Upper lobe of left lung (tissue), 6 donors: ENCODE results near the gene GVQW3. TPM values are rescaled to one million over a fixed set of nuclear protein-coding genes. Genes with fewer than 3 reads are reported as not detected.

Experiments
- ATAC-seq, 2 donors: fragments of 200-7000 bp; cut with Tn5 transposase; one replicate each; pipeline ENCODE4 v1.9.1; 2022; ENCODE audit warnings: mild to moderate bottlenecking in 2 of 2, moderate library complexity in 2 of 2; ENCODE audit not compliant: low FRiP score in 2 of 2
- DNase-seq, 2 donors: peaks; one replicate each; pipeline ENCODE4 v3.0.0-alpha.2; 2019 to 2020
- H3K27ac ChIP-seq, 4 donors: fragments of 200-600 bp; sonication (generic); one replicate each; pipeline ENCODE4 v1.5.1; 2016 to 2019
- H3K27me3 ChIP-seq, 4 donors: fragments of 200-600 bp; sonication (generic); one replicate each; pipeline ENCODE4 v1.5.1; 2017 to 2019
- H3K36me3 ChIP-seq, 4 donors: fragments of 200-600 bp; sonication (generic); one replicate each; pipeline ENCODE4 v1.5.1; 2016 to 2019
- H3K4me1 ChIP-seq, 4 donors: fragments of 200-600 bp; sonication (generic); one replicate each; pipeline ENCODE4 v1.5.1; 2018 to 2019
- H3K4me3 ChIP-seq, 4 donors: fragments of 200-600 bp; sonication (generic); one replicate each; pipeline ENCODE4 v1.5.1; 2017 to 2019; ENCODE audit warnings: mild to moderate bottlenecking in 2 of 4, moderate library complexity in 1 of 4
- H3K9me3 ChIP-seq, 4 donors: fragments of 200-600 bp; sonication (generic); one replicate each; pipeline ENCODE4 v1.5.1; 2018 to 2019
- CTCF ChIP-seq, 6 experiments: fragments of 450-650 bp in 4 of 6; fragments of 200-600 bp in 2 of 6; sonication (generic) in 2 of 6; IDR thresholded peaks; one replicate each; pipeline ENCODE4 v1.5.1; 2016 to 2019; ENCODE audit warnings: antibody characterized with exemption in 6 of 6
- EP300 ChIP-seq, 4 donors: sonication (generic); formaldehyde crosslinking; IDR thresholded peaks; one replicate each; pipeline ENCODE4 v1.5.1; 2017; ENCODE audit warnings: antibody characterized with exemption in 4 of 4, control low read depth in 2 of 4
- POLR2A ChIP-seq, 4 donors: fragments of 450-650 bp; IDR thresholded peaks; one replicate each; pipeline ENCODE4 v1.5.1; 2016 to 2017; ENCODE audit warnings: antibody characterized with exemption in 4 of 4, mild to moderate bottlenecking in 2 of 4
- POLR2AphosphoS5 ChIP-seq, 2 donors: sonication (generic); formaldehyde crosslinking; IDR thresholded peaks; one replicate each; pipeline ENCODE4 v1.5.1; 2017; ENCODE audit warnings: antibody characterized with exemption in 2 of 2
- WGBS, 2 donors: methylation state at CpG; one replicate each; pipeline ENCODE4 v1.1.5; 2017 to 2018; 5-methylcytosine and 5-hydroxymethylcytosine counted together
- small RNA-seq, 4 donors: library from RNA; depleted of rRNA; stranded (forward); fragments of <200 nt; gene quantifications; one replicate each; pipeline ENCODE3, GENCODE V24; 2016
- total RNA-seq, 6 donors: library from RNA; depleted of rRNA in 4 of 6; stranded (reverse); fragments of >200 nt in 4 of 6; gene quantifications; one replicate each; pipeline versions ENCODE4 v1.1.0 to v1.2.1, GENCODE V29; 2016 to 2021
- donor health status: DM: no; HTN: no; CAD: no; lungs with moderate emphysema.
- donor health status: DM: no; HTN: yes; CAD: no; lungs with severe emphysema.

The GVQW3 gene
- total RNA-seq, 6 donors from 2014 or later = 1.2 to 4.8 (median 2.0) TPM

GRCh38 chr11:76455931-76456330 is 74.8 kb downstream of the GVQW3 start:
- peaks cover 4 to 49% (median 9%) of the 10 kb centered on the region in 4 donors for H3K36me3 ChIP-seq
- DNase-seq (no peak), ATAC-seq (no peak)
- no peak overlapping the region for H3K27ac ChIP-seq
- no peaks in the 10 kb centered on the region for H3K27me3 ChIP-seq
- no peaks in the 10 kb centered on the region for H3K9me3 ChIP-seq
- no peak overlapping the region for H3K4me3 ChIP-seq
- H3K4me1 ChIP-seq = no peaks in the 10 kb centered on the region
- TF ChIP-seq EP300 (IDR thresholded peaks at IDR 0.05) (no peak), CTCF (IDR thresholded peaks at IDR 0.05) (no peak), POLR2AphosphoS5 (IDR thresholded peaks at IDR 0.05) (no peak), POLR2A (IDR thresholded peaks at IDR 0.05) (no peak)

GRCh38 chr11:76456571-76456970 is 75.4 kb downstream of the GVQW3 start:
- ATAC-seq = no peak
- H3K27ac ChIP-seq = no peak overlapping the region
- DNase-seq = no peak
- H3K4me1 ChIP-seq = no peaks in the 10 kb centered on the region
- 79 to 89% methylated on average over 2 of the region's 2 CpGs for WGBS, 2 donors
- H3K9me3 ChIP-seq = no peaks in the 10 kb centered on the region
- H3K36me3 ChIP-seq = peaks cover 3 to 51% (median 9%) of the 10 kb centered on the region in 4 donors
- TF ChIP-seq EP300 (IDR thresholded peaks at IDR 0.05) (no peak), POLR2A (IDR thresholded peaks at IDR 0.05) (no peak), POLR2AphosphoS5 (IDR thresholded peaks at IDR 0.05) (no peak), CTCF (IDR thresholded peaks at IDR 0.05) (no peak)
- H3K4me3 ChIP-seq = no peak overlapping the region
- no peaks in the 10 kb centered on the region for H3K27me3 ChIP-seq

Small RNA genes within 50 kb of the gene (small RNA-seq; reads per million reads assigned to genes)
- gene RF00019 = 0 reads per million in 4 donors

Other genes with a start within 250 kb of the GVQW3 start
- gene WNT11, start 174.8 kb upstream of the GVQW3 start, total RNA-seq = 10 to 100 TPM in 1 of 6 donors, 1 to 10 TPM in 5; 1.7 to 12.9 (median 4.1) TPM
- gene THAP12, start 191 bp upstream of the GVQW3 start, total RNA-seq = 10 to 100 TPM in 5 of 6 donors, 1 to 10 TPM in 1; 9.1 to 35.8 (median 34.2) TPM
- 10 to 100 TPM; 14.6 to 66.0 (median 20.9) TPM for gene EMSY, start 63.7 kb downstream of the GVQW3 start, total RNA-seq